ENCODE results near the gene SPRR5. TPM values are rescaled to one million over a fixed set of nuclear protein-coding genes. Genes with fewer than 3 reads are reported as not detected.

SPRR5 gene
- total and polyA plus RNA-seq, 2 donors (not counting 3 experiments of a cell fraction or from before 2014, with no cell fraction given), result not detected

- no TSS peak for BruUV-seq (replicated peaks)
- H3K9me1 ChIP-seq (replicated peaks; ENCODE audit: control insufficient read depth, extremely low read depth, insufficient read depth, low read length), result no peaks in the 10 kb centered on the region
- H3K36me3 ChIP-seq (ENCODE audit: control insufficient read depth in 2 of 2, extremely low read depth in 1 of 2, insufficient read depth in 2 of 2, low read length in 2 of 2), result no peaks in the 10 kb centered on the region
- FAIRE-seq, result no peak
- no peak overlapping the region for H2AFZ ChIP-seq (ENCODE audit: low read depth, low read length)
- no peak overlapping the region for H3K9ac ChIP-seq (replicated peaks; ENCODE audit: extremely low read depth, insufficient read depth, low read length)
- intact Hi-C loops (cut with micrococcal nuclease), result no loop called here
- no peak overlapping the region for H3K4me3 ChIP-seq (replicated peaks in 1 of 3; ENCODE audit: insufficient read depth in 1 of 3, low read depth in 1 of 3, low read length in 3 of 3)
- CTCF ChIA-PET, result no interaction called here
- dilution Hi-C loops (cut with MboI; ENCODE audit: extremely low pct_ligation_motif_present, low sequenced_read_pairs), result no loop called here
- no peaks in the 10 kb centered on the region for H4K20me1 ChIP-seq (replicated peaks; ENCODE audit: control insufficient read depth, extremely low read depth, insufficient read depth, low read length)
- no peaks in the 10 kb centered on the region for H3K4me1 ChIP-seq (ENCODE audit: control insufficient read depth, extremely low read depth, insufficient read depth, low read length)
- H3K27ac ChIP-seq (ENCODE audit: insufficient read depth, low read depth, low read length), result no peak overlapping the region
- H3K79me2 ChIP-seq (ENCODE audit: control insufficient read depth, insufficient read depth, low read length), result no peaks in the 10 kb centered on the region
- POLR2A ChIA-PET, result no interaction called here
- TF ChIP-seq, protein P1, sequence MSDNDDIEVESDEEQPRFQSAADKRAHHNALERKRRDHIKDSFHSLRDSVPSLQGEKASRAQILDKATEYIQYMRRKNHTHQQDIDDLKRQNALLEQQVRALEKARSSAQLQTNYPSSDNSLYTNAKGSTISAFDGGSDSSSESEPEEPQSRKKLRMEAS (IDR thresholded peaks at IDR 0.05; ENCODE audit: insufficient read depth, insufficient read length), result no peak
- TF ChIP-seq JUN (IDR thresholded peaks at IDR 0.05; ENCODE audit: borderline replicate concordance, insufficient read depth, insufficient read length, low read depth) (no peak), FOS (IDR thresholded peaks at IDR 0.05; ENCODE audit: borderline replicate concordance, insufficient read depth, low read length) (no peak), POLR2AphosphoS5 (IDR thresholded peaks at IDR 0.05; ENCODE audit: insufficient read depth, low read depth, low read length) (no peak), GATA2 (IDR thresholded peaks at IDR 0.05; ENCODE audit: insufficient read depth, insufficient read length, low read depth, low read length) (no peak), EZH2 (IDR thresholded peaks at IDR 0.05; ENCODE audit: borderline replicate concordance, low read depth, low read length, severe bottlenecking) (no peak), POLR2A (IDR thresholded peaks at IDR 0.05; ENCODE audit: low read depth, low read length) (no peak), MYC (IDR thresholded peaks at IDR 0.05; ENCODE audit: low read depth, low read length) (no peak)
- TF ChIP-seq, protein P2, sequence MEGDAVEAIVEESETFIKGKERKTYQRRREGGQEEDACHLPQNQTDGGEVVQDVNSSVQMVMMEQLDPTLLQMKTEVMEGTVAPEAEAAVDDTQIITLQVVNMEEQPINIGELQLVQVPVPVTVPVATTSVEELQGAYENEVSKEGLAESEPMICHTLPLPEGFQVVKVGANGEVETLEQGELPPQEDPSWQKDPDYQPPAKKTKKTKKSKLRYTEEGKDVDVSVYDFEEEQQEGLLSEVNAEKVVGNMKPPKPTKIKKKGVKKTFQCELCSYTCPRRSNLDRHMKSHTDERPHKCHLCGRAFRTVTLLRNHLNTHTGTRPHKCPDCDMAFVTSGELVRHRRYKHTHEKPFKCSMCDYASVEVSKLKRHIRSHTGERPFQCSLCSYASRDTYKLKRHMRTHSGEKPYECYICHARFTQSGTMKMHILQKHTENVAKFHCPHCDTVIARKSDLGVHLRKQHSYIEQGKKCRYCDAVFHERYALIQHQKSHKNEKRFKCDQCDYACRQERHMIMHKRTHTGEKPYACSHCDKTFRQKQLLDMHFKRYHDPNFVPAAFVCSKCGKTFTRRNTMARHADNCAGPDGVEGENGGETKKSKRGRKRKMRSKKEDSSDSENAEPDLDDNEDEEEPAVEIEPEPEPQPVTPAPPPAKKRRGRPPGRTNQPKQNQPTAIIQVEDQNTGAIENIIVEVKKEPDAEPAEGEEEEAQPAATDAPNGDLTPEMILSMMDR (IDR thresholded peaks at IDR 0.05; ENCODE audit: extremely low read depth in 1 of 2, insufficient read depth in 1 of 2, low read depth in 1 of 2, low read length in 2 of 2), result no peak
- no peaks in the 10 kb centered on the region for H3K27me3 ChIP-seq (ENCODE audit: control insufficient read depth in 2 of 2, insufficient read depth in 2 of 2, low read length in 2 of 2)
- DNase-seq (ENCODE audit: low read depth, low spot score), result no peak
- no peaks in the 10 kb centered on the region for H3K9me3 ChIP-seq (replicated peaks; ENCODE audit: control insufficient read depth, insufficient read depth, low read length)
- H3K4me2 ChIP-seq (ENCODE audit: insufficient read depth, low read length), result no peak overlapping the region
These were observed 29.7 kb downstream of the SPRR5 start for GRCh38 chr1:152976688-152977087.

Measured in endothelial cell of umbilical vein (primary cell).